ENCODE data around the gene THAP8.
A peak's percentile ranks its signal among the peaks of the same experiment; 100 is the strongest.
"Not testable (repeated sequence)": the region's sequence is repeated elsewhere in the genome, so short reads cannot be mapped to it uniquely, and the experiment has no call there.

Gene THAP8

DNA sequence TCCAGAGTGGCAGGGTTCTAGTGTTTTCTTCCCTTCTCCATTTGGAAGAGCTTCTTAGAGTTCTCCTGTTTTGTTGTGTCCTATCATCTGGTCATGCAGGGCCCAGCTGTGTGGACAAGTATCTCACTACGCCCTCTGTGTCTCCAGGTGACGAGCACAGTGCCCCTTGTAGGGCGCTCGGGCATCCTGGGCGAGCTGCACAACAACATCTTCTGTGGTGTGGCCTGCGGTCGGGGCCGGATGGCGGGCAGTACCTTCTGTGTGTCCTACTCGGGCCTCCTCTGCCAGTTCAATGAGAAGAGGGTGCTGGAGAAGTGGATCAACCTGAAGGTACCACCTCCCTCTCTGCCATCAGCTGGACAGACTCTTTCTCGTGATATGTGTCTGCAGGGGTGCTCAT lies 13.6 kb upstream of the THAP8 start:
- DNase-seq = no peak

DNA sequence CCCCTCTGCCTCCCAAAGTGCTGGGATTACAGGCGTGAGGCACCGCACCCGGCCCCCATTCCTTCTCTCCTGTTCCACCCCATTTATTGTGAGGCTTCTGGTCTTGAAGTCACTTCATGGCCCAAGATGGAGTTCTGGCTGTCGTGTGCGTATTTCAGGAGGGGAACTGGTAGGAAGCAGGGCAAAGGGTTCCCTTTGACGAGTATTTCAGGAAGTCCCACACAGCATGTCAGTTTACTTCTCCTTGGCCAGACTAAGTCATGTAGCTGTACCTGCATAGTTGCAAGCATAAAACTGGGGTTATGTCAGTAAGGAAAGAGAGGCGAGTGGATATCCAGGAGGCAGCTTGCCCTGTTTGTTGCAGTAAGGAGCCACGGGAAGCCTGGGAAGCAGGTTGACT lies 10.7 kb upstream of the THAP8 start:
- DNase-seq = no peak

DNA sequence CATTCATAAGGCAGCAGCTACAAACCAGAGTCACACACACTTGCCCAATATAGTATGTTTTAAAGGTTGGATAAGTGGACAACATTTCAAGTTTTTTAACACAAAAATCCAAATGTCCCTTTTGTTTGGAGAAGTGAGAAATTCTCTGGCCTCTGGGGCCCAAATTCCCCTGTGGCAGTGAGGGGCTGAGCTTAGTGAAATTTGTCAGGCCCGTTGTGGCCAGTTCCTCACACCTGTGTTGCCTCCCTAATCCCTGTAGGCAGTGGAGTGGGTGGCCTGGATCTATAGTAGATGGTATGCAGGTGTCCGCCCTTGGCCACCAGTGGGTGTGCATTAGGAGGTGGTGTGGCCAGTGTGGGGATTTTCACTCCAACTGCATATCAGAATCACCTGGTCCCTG lies 7.3 kb upstream of the THAP8 start:
- DNase-seq = no peak

DNA sequence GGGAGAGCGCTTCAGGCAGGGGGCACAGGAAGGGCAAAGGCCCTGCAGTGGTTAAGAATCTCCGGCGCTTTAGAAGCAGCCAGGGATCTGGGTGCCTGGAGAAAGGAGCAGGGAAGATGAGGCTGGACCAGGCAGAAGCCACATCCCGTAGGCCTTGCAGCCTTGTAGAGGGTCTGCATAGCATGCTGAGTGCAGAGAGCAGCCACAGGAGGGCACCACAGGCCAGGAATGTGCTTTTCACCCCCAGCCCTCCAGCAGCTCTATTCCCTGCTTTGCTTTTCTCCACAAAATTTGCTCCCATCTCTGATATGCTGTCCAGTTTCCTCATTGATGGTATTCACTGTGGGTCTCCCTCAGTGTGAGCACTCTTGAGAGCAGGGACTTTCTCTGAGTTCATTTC lies 6.3 kb upstream of the THAP8 start:
- DNase-seq = no peak

DNA sequence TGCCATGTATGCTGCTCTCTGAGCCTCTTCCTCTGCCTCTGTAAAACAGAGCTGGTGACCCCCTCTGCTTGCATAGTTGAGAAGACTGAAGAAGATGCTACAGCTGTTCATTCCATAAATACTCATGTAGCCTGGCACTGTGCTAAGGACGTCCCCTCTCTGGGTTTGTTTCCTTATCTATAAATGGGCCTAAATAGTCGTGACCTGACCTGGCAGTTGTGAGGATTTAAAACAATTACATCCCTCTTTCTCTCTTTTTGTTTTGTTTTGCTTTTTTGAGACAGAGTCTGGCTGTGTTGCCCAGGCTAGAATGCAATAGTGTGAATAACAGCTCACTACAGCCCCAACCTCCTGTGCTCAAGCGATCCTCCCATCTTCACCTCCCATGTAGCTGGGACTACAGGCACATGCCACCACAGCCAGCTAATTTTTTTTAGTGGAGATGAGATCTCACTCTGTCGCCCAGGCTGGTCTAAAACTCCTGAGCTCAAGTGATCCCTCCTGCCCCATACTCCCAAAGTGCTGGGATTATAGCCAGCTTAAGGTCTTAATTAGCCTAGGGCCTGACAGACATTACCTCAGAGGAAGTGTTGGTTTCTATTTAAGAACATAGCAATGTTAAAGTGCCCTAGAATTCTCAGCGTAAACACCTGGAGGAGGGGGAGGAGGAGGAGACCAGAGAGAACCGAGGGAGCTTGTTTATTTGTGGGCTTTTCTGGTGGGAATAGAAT lies 5.3 kb upstream of the THAP8 start:
- DNase-seq = no peak

DNA sequence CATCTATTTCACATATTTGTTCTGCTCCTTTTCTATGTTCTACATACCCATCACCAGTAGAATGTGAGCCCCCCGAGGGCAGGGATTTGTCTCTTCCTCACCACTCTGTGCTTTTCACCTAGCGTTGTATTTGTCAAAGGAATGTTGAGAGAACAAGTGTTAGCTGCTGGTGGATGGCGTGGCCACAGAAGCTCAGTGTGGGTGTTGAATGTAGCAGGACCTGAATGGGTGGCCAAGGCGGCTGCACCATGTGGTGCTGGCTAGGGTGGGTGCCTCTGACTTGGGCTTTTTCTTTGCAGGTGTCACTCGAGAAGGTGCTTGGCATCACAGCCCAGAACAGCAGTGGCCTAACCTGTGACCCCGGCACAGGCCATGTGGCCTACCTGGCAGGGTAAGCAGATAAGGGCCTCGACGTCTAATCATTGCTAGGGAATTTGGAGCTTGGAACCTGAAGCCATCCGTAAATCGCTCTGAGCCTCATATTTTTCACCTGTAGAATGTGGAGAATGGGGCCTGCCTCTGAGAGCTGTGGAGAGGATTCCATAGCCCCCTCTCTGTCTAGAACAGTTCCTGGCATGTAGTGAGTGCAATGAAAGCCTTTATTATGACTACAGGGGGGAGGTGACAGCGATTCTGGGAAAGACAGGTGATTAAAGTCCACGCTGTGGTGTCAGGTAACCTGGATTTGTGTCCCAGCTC lies 4.5 kb upstream of the THAP8 start:
- no peak for DNase-seq

DNA sequence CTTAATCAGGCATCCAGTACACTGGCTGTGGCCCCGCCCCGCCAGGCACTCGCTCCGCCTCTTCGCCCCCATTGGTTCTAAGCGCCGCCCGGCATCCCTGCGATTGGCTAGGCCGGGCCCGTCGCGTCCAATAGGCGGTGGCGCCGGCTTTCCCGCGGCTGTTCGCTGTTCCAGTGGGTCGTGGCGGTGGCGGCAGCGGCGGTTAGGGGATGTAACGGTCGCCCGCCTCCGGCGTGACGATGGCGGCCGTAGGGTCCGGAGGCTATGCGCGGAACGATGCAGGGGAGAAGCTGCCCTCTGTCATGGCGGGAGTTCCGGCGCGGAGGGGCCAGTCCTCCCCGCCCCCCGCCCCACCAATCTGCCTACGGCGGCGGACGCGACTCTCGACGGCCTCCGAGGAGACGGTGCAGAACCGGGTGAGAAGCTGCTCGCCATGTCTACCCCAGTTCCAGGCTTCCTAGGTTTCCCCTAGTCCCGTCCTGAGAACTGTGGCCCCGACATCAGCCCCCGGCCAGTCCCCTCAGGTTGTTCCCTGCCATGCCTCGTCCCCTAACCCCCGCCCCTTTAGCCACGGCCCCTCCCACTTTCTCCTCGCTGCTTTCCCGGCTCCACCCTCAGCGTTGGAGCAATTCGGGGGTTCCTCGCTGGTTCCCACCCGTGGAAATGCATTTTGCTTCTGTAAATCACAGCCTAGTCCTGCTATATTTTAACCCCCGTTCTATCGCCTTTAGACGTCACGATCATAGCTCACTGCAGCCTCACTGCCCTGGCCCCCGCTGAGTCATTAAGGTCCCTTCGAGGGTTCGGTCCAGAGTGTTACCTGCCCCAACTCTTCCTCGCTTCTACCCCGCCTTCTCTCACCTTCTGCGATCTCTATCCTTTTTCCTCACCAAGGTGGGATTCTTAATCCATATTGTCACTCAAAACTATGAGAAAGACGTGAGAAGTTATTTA lies 925 bp upstream of the THAP8 start, which contains the start of gene WDR62:
Gene WDR62 (plus strand): TSS at position 165 of the 954 bp plus-strand sequence. CDS start 75 bp downstream, at position 240.
- DNase-seq = peak; percentile 92

DNA sequence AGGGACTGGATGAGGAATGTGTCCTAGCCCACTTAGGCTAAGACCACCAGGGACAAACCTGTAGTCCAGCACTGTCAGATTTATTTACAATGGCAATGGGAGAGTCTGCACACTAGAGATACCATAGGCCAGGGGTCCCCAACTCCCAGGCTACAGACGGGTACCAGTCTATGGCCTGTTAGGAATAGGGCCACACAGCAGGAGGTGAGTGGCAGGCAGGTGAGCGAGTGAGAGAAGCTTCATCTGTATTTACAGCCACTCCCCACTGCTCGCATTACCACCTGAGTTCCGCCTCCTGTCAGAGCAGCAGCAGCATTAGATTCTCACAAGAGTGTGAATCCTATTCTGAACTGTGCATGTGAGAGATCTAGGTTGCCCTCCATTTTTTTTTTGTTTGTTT lies 2.4 kb downstream of the THAP8 start:
- DNase-seq = no peak

DNA sequence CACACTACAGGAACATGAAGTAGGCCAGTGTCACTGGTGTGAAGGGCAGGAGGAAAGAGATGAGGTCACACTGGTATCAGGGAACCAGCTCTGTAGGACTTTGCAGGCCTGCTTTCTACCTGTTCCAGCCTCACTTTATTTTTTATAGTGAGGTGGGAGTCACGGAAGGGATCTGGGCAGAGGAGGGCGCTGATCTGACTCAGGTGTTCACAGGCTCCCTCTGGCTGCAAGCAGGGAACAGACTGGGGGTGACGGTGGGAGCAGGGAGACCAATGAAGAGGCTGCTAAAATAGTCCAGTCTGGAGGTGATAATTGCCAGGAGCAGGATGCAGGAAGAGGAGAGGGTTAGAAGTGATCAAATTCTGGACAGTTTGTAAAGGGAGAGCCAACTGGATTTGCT lies 2.8 kb downstream of the THAP8 start:
- no peak for DNase-seq

DNA sequence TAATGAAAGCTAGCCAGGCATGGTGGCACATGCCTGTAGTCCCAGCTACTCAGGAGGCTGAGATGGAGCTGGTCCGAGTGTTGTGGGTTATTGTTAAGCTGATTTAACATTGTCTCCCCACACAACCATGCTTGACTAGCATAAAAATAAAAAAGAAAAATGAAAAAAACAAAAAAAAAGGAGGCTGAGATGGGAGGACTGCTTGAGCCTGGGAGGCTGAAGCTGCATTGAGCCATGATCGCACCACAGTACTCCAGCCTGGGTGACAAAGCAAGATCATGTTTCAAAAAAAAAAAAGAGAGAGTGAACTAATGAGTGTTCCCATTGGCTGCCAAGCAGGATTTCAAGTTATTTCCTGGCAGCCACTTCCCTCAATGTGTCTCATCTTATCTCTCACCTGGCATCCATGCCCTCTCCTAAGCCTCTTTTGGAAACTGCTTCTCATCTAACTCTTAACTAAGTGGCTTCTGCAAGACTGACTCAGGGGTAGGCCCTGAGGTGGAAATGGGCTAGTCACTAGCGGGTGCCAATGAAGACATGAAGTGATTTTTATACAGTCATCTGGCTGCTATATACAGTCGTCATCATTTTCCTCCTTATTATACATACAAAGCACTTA lies 4.9 kb downstream of the THAP8 start:
- DNase-seq = no peak

DNA sequence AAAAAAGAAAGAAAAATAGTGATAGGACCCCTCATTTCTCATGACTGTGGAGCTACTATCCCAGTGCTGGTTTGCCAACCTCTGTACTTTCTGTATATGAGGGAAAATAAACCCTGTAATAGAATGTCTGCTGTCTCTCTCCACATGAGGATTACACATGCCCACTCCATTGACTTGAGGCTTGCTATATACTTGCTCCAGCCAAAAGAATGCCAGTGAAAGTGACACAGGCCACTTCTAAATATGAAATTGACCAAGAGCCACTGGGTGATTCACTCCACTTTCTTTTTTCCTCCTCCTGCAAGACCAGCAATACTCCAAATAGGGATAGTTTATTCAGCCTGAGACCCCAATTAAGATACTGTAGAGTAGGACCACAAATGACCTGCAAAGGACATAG lies 6.2 kb downstream of the THAP8 start:
- DNase-seq = no peak

DNA sequence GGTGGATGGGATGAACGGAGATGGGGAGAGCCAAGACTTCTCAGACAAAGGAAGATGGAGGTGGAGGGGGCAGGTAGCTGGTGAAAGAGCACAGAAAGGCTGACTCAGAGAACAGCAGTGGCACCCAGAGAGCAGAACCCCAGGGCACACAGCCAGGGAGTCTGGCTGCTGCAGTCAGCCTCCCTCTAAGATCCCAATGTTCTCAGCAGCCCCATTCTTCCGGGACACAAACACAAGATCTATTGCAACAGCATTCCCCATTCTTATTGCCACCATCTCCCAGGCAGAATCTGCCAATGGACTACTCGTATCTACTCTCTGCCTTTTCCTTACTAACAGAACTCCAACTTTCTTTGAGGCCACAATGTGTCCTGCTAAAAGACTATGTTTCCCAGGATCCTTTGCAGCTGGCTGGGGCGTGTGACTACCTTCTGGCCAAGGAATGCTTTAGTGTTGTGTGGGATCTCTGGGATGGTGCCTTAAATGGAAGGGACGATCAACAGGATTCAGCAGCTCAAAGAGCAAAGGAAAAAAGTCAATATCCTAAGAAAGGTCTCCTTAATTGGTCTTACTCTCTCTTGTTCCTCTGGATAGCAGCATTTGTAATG lies 7.5 kb downstream of the THAP8 start:
- no peak for DNase-seq

DNA sequence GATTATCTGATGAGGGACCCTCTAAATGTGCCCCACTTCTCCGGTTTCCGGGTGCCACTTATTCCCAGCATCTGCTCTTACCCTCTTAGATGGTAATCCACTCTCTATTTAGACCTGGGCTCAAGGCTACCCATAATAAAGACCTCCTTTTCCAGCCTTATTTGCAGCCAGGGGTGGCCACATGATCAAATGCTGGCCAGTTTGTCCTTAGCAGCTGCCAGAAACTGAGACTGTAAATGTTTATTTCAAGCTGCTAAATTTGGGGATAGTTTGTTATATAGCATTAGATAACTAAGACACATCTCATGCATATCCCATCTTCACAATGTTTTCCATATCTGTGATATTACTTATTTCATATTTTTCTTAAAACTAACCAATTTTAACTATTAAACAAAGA lies 10.1 kb downstream of the THAP8 start:
- DNase-seq = no peak

DNA sequence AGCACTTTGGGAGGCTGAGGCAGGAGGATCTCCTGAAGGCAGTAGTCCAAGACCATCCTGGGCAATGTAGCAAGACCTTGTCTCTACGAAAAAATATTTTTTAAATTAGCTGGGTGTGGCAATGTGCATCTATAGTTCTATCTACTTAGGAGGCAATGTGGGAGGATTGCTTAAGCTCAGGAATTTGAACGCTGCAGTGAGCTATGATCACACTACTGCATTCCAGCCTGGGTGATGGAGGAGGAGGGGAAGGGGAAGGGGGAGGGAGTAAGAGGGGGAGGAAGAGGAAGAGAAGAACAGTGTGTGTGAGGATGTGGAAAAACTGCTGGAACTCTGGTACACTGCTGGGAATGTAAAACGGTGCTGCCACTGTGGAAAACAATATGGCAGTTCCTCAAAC lies 12.3 kb downstream of the THAP8 start:
- DNase-seq = no peak

DNA sequence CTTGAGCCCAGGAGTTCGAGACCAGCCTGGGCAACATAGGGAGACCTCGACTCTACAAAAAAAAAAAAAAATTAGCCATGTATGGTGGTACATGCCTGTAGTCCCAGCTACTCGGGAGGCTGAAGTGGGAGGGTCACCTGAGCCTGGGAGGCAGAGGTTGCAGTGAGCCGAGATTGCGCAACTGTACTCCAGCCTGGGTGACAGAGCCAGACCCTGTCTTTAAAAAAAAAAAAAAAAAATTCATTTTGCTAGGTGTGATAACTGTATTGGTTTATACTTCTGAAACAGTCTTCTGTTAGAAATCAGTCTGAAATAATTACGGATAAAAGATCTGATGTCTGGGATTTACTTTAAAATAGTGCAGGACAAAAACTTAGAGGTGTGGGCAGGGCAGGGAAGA lies 13.0 kb downstream of the THAP8 start:
- DNase-seq = not testable (repeated sequence)

DNA sequence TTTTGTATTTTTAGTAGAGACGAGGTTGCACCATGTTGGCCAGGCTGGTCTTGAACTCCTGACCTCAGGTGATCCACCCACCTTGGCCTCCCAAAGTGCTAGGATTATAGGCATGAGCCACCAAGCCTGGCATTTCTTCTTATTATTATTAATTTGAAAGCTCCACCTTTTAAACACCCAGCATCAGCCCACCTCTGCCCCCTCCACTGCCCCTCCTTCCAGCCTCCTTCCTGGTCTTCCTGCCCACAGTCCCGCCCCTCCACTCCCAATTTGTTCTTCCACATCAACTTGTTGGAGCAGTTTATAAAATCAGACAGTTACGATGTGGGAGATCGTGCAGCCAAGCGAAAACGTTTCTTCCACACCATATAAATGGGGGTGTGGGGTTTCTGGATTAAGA lies 13.6 kb downstream of the THAP8 start:
- DNase-seq = no peak

DNA sequence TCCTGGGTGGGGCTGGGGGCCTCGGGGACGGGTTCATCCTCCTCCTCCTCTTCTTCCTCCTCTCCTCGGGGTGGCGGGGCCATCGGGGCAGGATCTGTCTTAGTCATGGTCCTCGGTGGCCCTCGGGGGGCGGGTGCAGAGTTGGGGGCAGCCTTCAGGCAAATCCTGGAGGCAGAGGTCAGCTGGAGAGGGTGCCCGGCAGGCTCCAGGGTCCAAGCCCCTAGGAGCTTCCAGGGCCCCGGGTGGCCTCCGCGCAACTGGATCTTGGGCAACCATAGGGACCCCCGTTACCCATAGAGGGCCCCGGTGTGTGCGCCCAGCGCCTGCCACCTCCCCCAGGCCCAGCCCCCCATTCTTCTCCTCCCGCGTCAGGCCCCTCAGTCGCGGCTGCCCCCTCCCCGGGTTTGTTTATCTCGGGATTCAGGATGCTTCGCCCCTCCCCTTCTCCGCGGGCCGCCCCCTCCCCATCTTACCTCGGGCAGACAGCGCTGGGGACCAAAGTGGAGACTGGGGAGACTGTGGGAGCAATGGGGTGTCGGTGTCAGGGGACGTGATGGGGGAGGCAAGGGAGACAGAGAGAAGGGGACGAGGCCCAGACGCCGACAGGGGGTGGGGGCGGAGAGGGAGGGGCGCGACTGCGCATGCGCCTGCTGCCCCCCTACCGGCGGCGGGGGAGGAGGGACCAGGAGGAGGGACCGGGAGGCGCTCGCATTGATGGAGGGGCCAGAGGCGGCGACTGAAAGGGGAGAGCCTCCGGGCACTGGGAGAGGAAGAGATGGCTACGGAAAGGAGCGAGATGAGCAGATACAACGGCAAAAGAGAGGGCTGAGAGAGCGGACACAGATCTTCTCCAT lies 21.6 kb downstream of the THAP8 start, which contains the start of gene CLIP3:
Gene CLIP3 (minus strand): TSS at position 623 of the 854 bp plus-strand sequence. CDS start 516 bp downstream, at position 107.
- no peak for DNase-seq

DNA sequence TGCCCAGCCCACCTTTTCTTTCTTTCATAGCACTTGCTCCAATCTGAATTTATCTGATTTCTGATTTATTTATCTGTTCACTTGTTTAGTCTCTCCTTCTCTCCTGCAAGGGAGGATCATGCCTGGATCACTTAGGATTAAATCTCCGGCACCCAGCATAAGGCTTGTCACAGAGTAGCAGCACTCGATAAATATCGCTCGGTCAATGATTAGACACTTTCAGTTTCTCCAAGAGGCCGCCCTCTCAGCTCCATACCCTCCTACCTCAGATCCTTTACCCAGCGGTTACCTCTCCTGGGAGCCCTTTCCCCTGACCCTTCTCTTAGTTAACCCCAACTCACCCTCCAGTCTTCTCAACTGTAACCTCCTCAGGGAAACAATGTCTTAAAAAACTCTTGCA lies 22.8 kb downstream of the THAP8 start:
- DNase-seq = no peak

DNA sequence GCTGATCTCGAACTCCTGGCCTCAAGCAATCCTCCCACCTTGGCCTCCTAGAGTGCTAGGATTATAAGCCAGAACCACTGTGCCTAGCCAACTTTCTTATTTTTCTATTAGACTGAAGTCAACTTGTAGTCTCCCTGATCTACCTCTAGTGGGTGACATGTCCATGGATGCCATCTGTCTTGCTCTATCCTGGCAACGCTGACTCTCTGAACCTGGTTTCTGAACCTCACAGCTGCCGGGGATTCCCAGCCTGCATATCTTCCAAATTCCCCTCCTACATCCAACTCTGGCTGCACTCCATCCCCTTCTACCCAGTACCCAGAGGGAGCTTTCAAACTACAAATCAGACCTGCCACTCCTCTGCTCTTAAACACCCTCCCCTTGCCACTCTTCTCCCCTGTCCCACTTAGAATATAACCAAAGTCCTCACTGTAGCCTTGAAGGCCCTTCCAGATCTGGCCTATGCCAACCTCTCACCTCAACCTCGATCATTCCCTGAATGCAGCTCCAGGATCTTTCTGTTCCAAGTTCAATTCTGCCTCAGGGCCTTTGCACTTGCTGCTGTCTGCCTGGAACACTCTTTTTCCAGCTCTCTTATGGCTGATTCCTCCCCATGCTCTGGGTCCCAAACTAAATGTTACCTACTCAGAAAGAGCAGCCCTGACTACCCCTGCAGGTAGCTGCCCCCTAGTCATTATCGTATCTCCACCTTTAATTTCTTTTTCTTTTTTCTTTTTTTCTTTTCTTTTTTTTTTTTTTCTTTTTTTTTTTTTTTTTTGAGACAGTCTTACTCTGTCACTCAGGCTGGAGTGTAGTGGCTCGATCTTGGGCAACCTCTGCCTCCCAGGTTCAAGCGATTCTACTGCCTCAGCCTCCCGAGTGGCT lies 23.6 kb downstream of the THAP8 start:
- no peak for DNase-seq

DNA sequence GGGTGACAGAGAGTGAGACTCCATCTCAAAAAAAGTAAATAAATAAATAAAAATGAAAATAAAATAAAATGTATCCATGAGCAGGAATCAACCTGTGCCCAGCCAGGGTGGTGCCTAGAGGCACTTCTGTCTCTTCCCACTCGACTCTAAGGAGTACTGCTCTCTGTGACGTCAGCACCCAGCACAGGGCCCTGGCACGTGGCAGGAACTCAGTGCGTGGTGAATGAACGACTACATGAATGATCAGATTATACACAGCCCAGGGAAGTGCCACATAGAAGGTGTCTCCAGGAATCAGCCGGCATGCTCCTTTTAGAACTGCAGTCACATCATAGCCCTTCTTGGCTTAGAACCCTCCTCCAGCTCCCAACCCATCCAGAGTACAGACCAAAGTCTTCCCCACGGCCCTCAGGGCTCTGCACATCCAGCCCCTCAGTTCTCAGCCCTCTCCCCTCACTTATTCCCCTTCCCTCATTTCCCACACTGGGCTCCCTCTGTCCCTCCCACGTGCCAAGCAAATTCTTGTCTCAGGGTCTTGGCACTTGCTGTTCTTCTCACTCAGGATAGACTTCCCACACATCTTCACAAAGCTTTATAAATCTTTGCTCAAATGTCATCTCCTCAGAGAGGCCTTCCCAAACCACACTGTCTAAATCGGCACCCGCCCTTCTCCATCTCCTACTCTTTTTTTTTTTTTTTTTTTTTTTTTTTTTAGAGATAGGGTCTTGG lies 25.6 kb downstream of the THAP8 start:
- no peak for DNase-seq

Data from NCI-H1436 treated with DMSO at 0.1 percent for 48 hours (cell line).